Memory B cell (primary cell): ENCODE measurements around the gene C14orf180.

Source experiments
- ATAC-seq: fragments of 150-1000 bp; cut with Tn5 transposase; 2 replicates; pipeline ENCODE4 v1.10.0; 2021; ENCODE audit warnings: low read depth, mild to moderate bottlenecking, moderate library complexity
- DNase-seq, 2 donors: peaks; one replicate each; pipeline ENCODE4 v3.0.0; 2022; ENCODE audit warnings: low spot score in 2 of 2
- H3K27ac Mint-ChIP-seq: one replicate; pipeline ENCODE4 v1.8.0; 2022; ENCODE audit warnings: mild to moderate bottlenecking, moderate library complexity, mixed read lengths
- H3K27me3 Mint-ChIP-seq: one replicate; pipeline ENCODE4 v1.8.0; 2022; ENCODE audit warnings: mixed read lengths
- H3K36me3 Mint-ChIP-seq: one replicate; pipeline ENCODE4 v1.8.0; 2022; ENCODE audit warnings: mild to moderate bottlenecking, mixed read lengths
- H3K4me1 Mint-ChIP-seq: one replicate; pipeline ENCODE4 v1.8.0; 2022; ENCODE audit warnings: mixed read lengths
- H3K4me3 Mint-ChIP-seq: one replicate; pipeline ENCODE4 v1.8.0; 2022; ENCODE audit warnings: mild to moderate bottlenecking, moderate library complexity, mixed read lengths
- H3K9me3 Mint-ChIP-seq: one replicate; pipeline ENCODE4 v1.8.0; 2022; ENCODE audit warnings: mixed read lengths

Gene C14orf180

GRCh38 chr14:104554608-104555429 lies 24.7 kb upstream of the C14orf180 start:
- no peak overlapping the region for H3K4me3 Mint-ChIP-seq
- no peaks in the 10 kb centered on the region for H3K36me3 Mint-ChIP-seq
- no peak for DNase-seq

GRCh38 chr14:104555430-104556255 lies 23.9 kb upstream of the C14orf180 start:
- ATAC-seq: no peak
- Mint-ChIP-seq H3K27me3 (peaks cover 11% of the 10 kb centered on the region), H3K27ac (no peak overlapping the region)

More at GRCh38 chr14:104554608-104555429, 24.7 kb upstream of the C14orf180 start:
- Mint-ChIP-seq H3K4me1 (no peaks in the 10 kb centered on the region), H3K9me3 (peaks cover 1% of the 10 kb centered on the region), H3K27me3 (peaks cover 11% of the 10 kb centered on the region), H3K27ac (no peak overlapping the region)
- no peak for ATAC-seq

GRCh38 chr14:104556256-104557021 lies 23.1 kb upstream of the C14orf180 start:
- H3K4me1 Mint-ChIP-seq: no peaks in the 10 kb centered on the region
- no peak for DNase-seq
- H3K27me3 Mint-ChIP-seq: peaks cover 16% of the 10 kb centered on the region
- no peaks in the 10 kb centered on the region for H3K9me3 Mint-ChIP-seq
- H3K36me3 Mint-ChIP-seq: no peaks in the 10 kb centered on the region
- ATAC-seq: no peak
- H3K4me3 Mint-ChIP-seq: no peak overlapping the region
- H3K27ac Mint-ChIP-seq: no peak overlapping the region

More at GRCh38 chr14:104555430-104556255, 23.9 kb upstream of the C14orf180 start:
- no peaks in the 10 kb centered on the region for H3K4me1 Mint-ChIP-seq
- no peaks in the 10 kb centered on the region for H3K9me3 Mint-ChIP-seq
- H3K36me3 Mint-ChIP-seq: no peaks in the 10 kb centered on the region
- no peak for DNase-seq
- no peak overlapping the region for H3K4me3 Mint-ChIP-seq

GRCh38 chr14:104557086-104557485 lies 22.5 kb upstream of the C14orf180 start:
- peaks cover 21% of the 10 kb centered on the region for H3K27me3 Mint-ChIP-seq
- no peaks in the 10 kb centered on the region for H3K9me3 Mint-ChIP-seq
- no peaks in the 10 kb centered on the region for H3K36me3 Mint-ChIP-seq
- DNase-seq (no peak), ATAC-seq (no peak)
- no peak overlapping the region for H3K27ac Mint-ChIP-seq
- no peak overlapping the region for H3K4me3 Mint-ChIP-seq
- no peaks in the 10 kb centered on the region for H3K4me1 Mint-ChIP-seq

- Mint-ChIP-seq H3K4me1 (no peaks in the 10 kb centered on the region), H3K27ac (no peak overlapping the region), H3K4me3 (no peak overlapping the region), H3K9me3 (no peaks in the 10 kb centered on the region), H3K36me3 (no peaks in the 10 kb centered on the region), H3K27me3 (peaks cover 17% of the 10 kb centered on the region)
- ATAC-seq: no peak
- DNase-seq: no peak
These were observed 21.8 kb upstream of the C14orf180 start for GRCh38 chr14:104557766-104558165.

GRCh38 chr14:104558231-104559027 lies 21.1 kb upstream of the C14orf180 start:
- Mint-ChIP-seq H3K27me3 (peaks cover 17% of the 10 kb centered on the region), H3K27ac (no peak overlapping the region), H3K36me3 (no peaks in the 10 kb centered on the region), H3K4me3 (no peak overlapping the region), H3K9me3 (no peaks in the 10 kb centered on the region), H3K4me1 (no peaks in the 10 kb centered on the region)
- DNase-seq (no peak), ATAC-seq (no peak)

- DNase-seq (no peak), ATAC-seq (no peak)
- Mint-ChIP-seq H3K27me3 (peaks cover 21% of the 10 kb centered on the region), H3K4me1 (peaks cover 3% of the 10 kb centered on the region), H3K27ac (no peak overlapping the region), H3K36me3 (no peaks in the 10 kb centered on the region), H3K9me3 (no peaks in the 10 kb centered on the region), H3K4me3 (no peak overlapping the region)
These were observed 20.3 kb upstream of the C14orf180 start for GRCh38 chr14:104559028-104559803.

GRCh38 chr14:104559804-104560585 lies 19.6 kb upstream of the C14orf180 start:
- peaks cover 25% of the 10 kb centered on the region for H3K27me3 Mint-ChIP-seq
- H3K27ac Mint-ChIP-seq: no peak overlapping the region
- DNase-seq (no peak), ATAC-seq (no peak)
- H3K36me3 Mint-ChIP-seq: no peaks in the 10 kb centered on the region
- peaks cover 3% of the 10 kb centered on the region for H3K4me1 Mint-ChIP-seq
- no peak overlapping the region for H3K4me3 Mint-ChIP-seq
- H3K9me3 Mint-ChIP-seq: no peaks in the 10 kb centered on the region

GRCh38 chr14:104560586-104560945 lies 19.0 kb upstream of the C14orf180 start:
- Mint-ChIP-seq H3K4me1 (peaks cover 3% of the 10 kb centered on the region), H3K9me3 (no peaks in the 10 kb centered on the region), H3K27ac (no peak overlapping the region), H3K27me3 (peaks cover 25% of the 10 kb centered on the region), H3K4me3 (no peak overlapping the region), H3K36me3 (no peaks in the 10 kb centered on the region)
- no peak for DNase-seq
- ATAC-seq: no peak

GRCh38 chr14:104561124-104561557 lies 18.4 kb upstream of the C14orf180 start:
- Mint-ChIP-seq H3K4me1 (peaks cover 3% of the 10 kb centered on the region), H3K36me3 (no peaks in the 10 kb centered on the region), H3K27ac (no peak overlapping the region), H3K27me3 (peaks cover 27% of the 10 kb centered on the region), H3K4me3 (no peak overlapping the region), H3K9me3 (no peaks in the 10 kb centered on the region)
- no peak for ATAC-seq
- DNase-seq: no peak

GRCh38 chr14:104561632-104562495 lies 17.7 kb upstream of the C14orf180 start:
- DNase-seq (no peak), ATAC-seq (no peak)
- Mint-ChIP-seq H3K4me3 (no peak overlapping the region), H3K27ac (no peak overlapping the region), H3K4me1 (peaks cover 3% of the 10 kb centered on the region), H3K27me3 (peaks cover 27% of the 10 kb centered on the region), H3K9me3 (no peaks in the 10 kb centered on the region), H3K36me3 (no peaks in the 10 kb centered on the region)
